ENCODE measurements around the gene PLVAP. TPM values are rescaled to one million over a fixed set of nuclear protein-coding genes. Genes with fewer than 3 reads are reported as not detected.
A peak's percentile ranks its signal among the peaks of the same experiment; 100 is the strongest.

Gene PLVAP
- total and polyA plus RNA-seq, 9 of the 15 experiments (the other 6 are each of a cell fraction or from before 2014, with no cell fraction given): 0.09 to 0.84 (median 0.51) TPM; not detected in 4

GRCh38 chr19:17419621-17420474, 42.7 kb upstream of the PLVAP start, which contains the start of gene MVB12A (continued):
- TF ChIP-seq ETS1 (conservative IDR thresholded peaks at IDR 0.05; ENCODE audit: control insufficient read depth, low read depth, low read length) (peak; percentile 94; the same call in 1 of the 2 replicates), HSF4 (CRISPR knock-in tag; IDR thresholded peaks at IDR 0.05; ENCODE audit: borderline replicate concordance) (no peak), ZNF551 (CRISPR knock-in tag; IDR thresholded peaks at IDR 0.05) (no peak), RAD21 (CRISPR knock-in tag; conservative IDR thresholded peaks at IDR 0.05 in 1 of 2, IDR thresholded peaks at IDR 0.05 in 1 of 2) (no peak), ZNF41 (CRISPR knock-in tag; conservative IDR thresholded peaks at IDR 0.05) (no peak), MXI1 (IDR thresholded peaks at IDR 0.05; ENCODE audit: low read depth, low read length) (peak; percentile 75), RHOXF2B (CRISPR knock-in tag; conservative IDR thresholded peaks at IDR 0.05) (no peak), BCOR (IDR thresholded peaks at IDR 0.05) (no peak; the same call in 1 of the 2 replicates), KDM1A (IDR thresholded peaks at IDR 0.05) (no peak), ELF1 (tag; IDR thresholded peaks at IDR 0.05) (peak; percentile 97), ELF4 (CRISPR knock-in tag; IDR thresholded peaks at IDR 0.05) (0 out of 2 replicates have a peak, but pooled peaks have one; percentile 57), NFXL1 (CRISPR knock-in tag; IDR thresholded peaks at IDR 0.05) (no peak), CCNT2 (IDR thresholded peaks at IDR 0.05; ENCODE audit: borderline replicate concordance, extremely low read depth, insufficient read length, low read depth, low read length) (peak; percentile 70), MAFF (IDR thresholded peaks at IDR 0.05; ENCODE audit: low read length) (no peak), ZNF140 (CRISPR knock-in tag; IDR thresholded peaks at IDR 0.05) (no peak), ZC3H4 (CRISPR knock-in tag; IDR thresholded peaks at IDR 0.05; ENCODE audit: borderline replicate concordance) (no peak), SP1 (CRISPR knock-in tag; IDR thresholded peaks at IDR 0.05) (peak; percentile 81), SNIP1 (IDR thresholded peaks at IDR 0.05; ENCODE audit: low read depth) (no peak), RBFOX2 (IDR thresholded peaks at IDR 0.05; ENCODE audit: low read depth, low read length) (peak; percentile 71), PHF21A (IDR thresholded peaks at IDR 0.05; ENCODE audit: borderline replicate concordance, low read depth) (no peak)
- TF ChIP-seq, protein P1, sequence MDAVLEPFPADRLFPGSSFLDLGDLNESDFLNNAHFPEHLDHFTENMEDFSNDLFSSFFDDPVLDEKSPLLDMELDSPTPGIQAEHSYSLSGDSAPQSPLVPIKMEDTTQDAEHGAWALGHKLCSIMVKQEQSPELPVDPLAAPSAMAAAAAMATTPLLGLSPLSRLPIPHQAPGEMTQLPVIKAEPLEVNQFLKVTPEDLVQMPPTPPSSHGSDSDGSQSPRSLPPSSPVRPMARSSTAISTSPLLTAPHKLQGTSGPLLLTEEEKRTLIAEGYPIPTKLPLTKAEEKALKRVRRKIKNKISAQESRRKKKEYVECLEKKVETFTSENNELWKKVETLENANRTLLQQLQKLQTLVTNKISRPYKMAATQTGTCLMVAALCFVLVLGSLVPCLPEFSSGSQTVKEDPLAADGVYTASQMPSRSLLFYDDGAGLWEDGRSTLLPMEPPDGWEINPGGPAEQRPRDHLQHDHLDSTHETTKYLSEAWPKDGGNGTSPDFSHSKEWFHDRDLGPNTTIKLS (IDR thresholded peaks at IDR 0.05; ENCODE audit: borderline replicate concordance, low read depth): peak; percentile 93
- TF ChIP-seq, protein P2, sequence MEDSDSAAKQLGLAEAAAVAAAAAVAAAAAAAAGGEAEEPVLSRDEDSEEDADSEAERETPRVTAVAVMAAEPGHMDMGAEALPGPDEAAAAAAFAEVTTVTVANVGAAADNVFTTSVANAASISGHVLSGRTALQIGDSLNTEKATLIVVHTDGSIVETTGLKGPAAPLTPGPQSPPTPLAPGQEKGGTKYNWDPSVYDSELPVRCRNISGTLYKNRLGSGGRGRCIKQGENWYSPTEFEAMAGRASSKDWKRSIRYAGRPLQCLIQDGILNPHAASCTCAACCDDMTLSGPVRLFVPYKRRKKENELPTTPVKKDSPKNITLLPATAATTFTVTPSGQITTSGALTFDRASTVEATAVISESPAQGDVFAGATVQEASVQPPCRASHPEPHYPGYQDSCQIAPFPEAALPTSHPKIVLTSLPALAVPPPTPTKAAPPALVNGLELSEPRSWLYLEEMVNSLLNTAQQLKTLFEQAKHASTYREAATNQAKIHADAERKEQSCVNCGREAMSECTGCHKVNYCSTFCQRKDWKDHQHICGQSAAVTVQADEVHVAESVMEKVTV (CRISPR knock-in tag; IDR thresholded peaks at IDR 0.05): peak; percentile 43; the same call in 1 of the 2 replicates

All from K562 (cell line).